Activated naive CD8-positive, alpha-beta T cell treated with anti-CD3 and anti-CD28 coated beads for 36 hours (primary cell): ENCODE data around the gene STAG2. TPM values are rescaled to one million over a fixed set of nuclear protein-coding genes. Genes with fewer than 3 reads are reported as not detected.
A peak's percentile ranks its signal among the peaks of the same experiment; 100 is the strongest.
"Not testable (repeated sequence)": the region's sequence is repeated elsewhere in the genome, so short reads cannot be mapped to it uniquely, and the experiment has no call there.

Experiments used
- DNase-seq: peaks from one replicate; pipeline ENCODE4 v3.0.0; 2021
- H3K27ac Mint-ChIP-seq: one replicate; pipeline ENCODE4 v1.8.0; 2022; ENCODE audit warnings: mild to moderate bottlenecking, moderate library complexity, mixed read lengths
- H3K27me3 Mint-ChIP-seq: one replicate; pipeline ENCODE4 v1.8.0; 2022; ENCODE audit warnings: mild to moderate bottlenecking, mixed read lengths
- H3K36me3 Mint-ChIP-seq: one replicate; pipeline ENCODE4 v1.8.0; 2021; ENCODE audit warnings: mild to moderate bottlenecking, mixed read lengths
- H3K4me1 Mint-ChIP-seq: one replicate; pipeline ENCODE4 v1.8.0; 2021; ENCODE audit warnings: mixed read lengths
- H3K4me3 Mint-ChIP-seq: one replicate; pipeline ENCODE4 v1.8.0; 2022; ENCODE audit warnings: mild to moderate bottlenecking, moderate library complexity, mixed read lengths
- H3K9me3 Mint-ChIP-seq: one replicate; pipeline ENCODE4 v1.8.0; 2022; ENCODE audit warnings: mixed read lengths
- total RNA-seq, 2 experiments: library from RNA; stranded (reverse); gene quantifications; one replicate each; pipeline ENCODE4 v1.2.3, GENCODE V29; 2021

STAG2 gene
- total RNA-seq, 2 experiments from 2014 or later, result 109 to 112 TPM

DNA sequence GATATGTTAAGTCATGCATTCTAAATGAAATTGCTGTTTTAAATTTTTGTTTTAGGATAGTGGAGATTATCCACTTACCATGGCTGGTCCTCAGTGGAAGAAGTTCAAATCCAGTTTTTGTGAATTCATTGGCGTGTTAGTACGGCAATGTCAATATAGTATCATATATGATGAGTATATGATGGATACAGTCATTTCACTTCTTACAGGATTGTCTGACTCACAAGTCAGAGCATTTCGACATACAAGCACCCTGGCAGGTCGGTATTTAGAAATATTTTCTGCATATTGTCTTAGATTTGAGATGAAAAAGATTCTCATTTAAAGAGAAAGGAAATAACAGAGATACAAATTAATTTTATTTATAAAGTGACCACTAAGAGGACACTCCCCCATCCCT is 83.6 kb downstream of the STAG2 start:
- Mint-ChIP-seq H3K36me3 (peaks cover 13% of the 10 kb centered on the region), H3K27me3 (no peaks in the 10 kb centered on the region), H3K27ac (no peak overlapping the region), H3K4me1 (peaks cover 13% of the 10 kb centered on the region), H3K4me3 (no peak overlapping the region), H3K9me3 (no peaks in the 10 kb centered on the region)
- DNase-seq, result no peak

DNA sequence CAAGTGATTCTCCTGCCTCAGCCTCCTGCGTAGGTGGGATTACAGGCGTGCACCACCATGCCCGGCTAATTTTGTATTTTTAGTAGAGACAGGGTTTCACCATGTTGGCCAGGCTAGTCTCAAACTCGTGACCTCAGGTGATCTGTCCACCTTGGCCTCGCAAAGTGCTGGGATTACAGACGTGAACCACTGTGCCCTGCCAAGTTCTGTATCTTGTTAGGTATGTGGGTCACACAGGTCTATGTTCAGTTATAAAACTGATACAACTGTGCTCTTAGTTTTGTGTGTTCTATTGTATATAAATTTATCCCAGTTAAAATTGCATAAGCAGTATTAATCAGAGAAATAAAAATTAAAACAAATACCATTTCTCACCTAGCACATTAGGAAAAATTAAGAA is 122.9 kb downstream of the STAG2 start:
- Mint-ChIP-seq H3K4me1 (peaks cover 22% of the 10 kb centered on the region), H3K27ac (peak overlapping the region; percentile 56), H3K36me3 (peaks cover 26% of the 10 kb centered on the region)
- not testable (repeated sequence) for H3K9me3 Mint-ChIP-seq, H3K4me3 Mint-ChIP-seq, DNase-seq, H3K27me3 Mint-ChIP-seq

DNA sequence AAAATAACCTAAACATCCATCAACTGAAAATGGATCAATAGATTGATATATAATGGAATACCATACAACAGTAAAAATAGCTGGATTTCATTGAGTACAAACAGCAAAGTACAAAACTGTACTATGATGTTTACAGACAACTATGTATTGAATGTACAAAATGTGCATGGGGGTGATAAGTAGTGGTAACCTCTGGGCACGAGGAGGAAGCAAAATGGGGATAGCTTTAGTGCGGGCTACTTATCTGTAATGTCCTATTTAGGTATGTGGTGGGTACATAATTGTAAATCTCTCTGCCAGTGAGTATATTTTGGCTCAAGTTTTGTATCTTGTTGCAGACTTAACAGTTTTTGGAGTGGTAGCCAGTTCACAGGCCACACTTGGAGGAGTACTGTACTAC is 123.6 kb downstream of the STAG2 start:
- Mint-ChIP-seq H3K9me3 (no peaks in the 10 kb centered on the region), H3K27ac (peak overlapping the region; percentile 56), H3K4me1 (peaks cover 22% of the 10 kb centered on the region), H3K27me3 (no peaks in the 10 kb centered on the region), H3K4me3 (no peak overlapping the region), H3K36me3 (peaks cover 24% of the 10 kb centered on the region)
- DNase-seq, result no peak

DNA sequence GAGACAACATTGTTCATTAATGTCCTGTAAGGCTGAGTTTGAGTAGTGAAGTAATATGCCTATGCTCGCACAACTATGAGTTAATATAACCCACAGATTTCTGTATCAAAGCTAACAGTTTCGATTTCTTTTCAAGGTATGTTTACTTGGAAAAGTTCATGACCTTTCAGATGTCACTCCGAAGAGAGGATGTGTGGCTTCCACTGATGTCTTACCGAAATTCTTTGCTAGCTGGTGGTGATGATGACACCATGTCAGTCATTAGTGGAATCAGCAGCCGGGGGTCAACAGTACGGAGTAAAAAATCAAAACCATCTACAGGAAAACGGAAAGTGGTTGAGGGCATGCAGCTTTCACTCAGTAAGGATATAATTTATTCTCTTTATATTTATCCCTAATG is 124.9 kb downstream of the STAG2 start:
- Mint-ChIP-seq H3K27me3 (no peaks in the 10 kb centered on the region), H3K9me3 (no peaks in the 10 kb centered on the region), H3K4me1 (peaks cover 22% of the 10 kb centered on the region), H3K4me3 (peak overlapping the region; percentile 7), H3K27ac (peak overlapping the region; percentile 82), H3K36me3 (peaks cover 27% of the 10 kb centered on the region)
- DNase-seq, result peak; percentile 21

DNA sequence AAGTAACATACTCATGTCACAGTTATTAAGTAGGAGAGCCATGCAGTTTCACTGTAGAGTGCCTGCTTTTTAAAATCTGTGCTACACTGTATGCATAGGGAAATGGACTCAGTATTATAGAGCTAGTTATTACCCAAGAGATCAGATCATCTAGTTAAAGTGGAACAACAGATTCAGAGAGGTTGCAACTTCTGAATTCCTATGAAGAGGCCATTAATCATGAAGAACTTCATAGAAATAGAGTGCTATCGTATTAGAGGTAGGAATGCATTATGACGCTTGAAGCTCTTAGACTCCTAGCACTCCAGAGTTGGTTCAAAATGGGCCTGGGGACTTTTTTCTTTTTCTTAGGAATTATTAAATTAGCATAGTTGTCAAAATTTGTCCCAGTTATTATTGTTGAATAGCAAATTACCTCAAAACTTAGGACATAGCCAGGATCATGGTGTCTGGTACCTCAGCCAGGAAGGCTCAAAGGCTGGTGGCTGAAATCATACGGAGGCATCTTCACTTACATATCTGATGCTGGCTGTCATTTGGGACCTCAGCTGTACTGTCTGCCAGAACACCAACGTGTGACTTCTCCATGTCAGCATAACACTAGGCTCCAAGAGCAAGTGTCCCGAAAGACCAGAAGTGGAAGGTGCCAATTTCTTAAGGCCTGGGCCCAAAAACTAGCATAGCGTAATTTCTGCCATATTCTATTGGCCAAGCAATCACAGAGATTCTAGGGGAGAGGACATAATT is 125.7 kb downstream of the STAG2 start:
- peak overlapping the region; percentile 82 for H3K27ac Mint-ChIP-seq
- DNase-seq, result no peak
- no peaks in the 10 kb centered on the region for H3K9me3 Mint-ChIP-seq
- H3K4me3 Mint-ChIP-seq, result no peak overlapping the region
- H3K27me3 Mint-ChIP-seq, result no peaks in the 10 kb centered on the region
- peaks cover 30% of the 10 kb centered on the region for H3K36me3 Mint-ChIP-seq
- H3K4me1 Mint-ChIP-seq, result peaks cover 18% of the 10 kb centered on the region

DNA sequence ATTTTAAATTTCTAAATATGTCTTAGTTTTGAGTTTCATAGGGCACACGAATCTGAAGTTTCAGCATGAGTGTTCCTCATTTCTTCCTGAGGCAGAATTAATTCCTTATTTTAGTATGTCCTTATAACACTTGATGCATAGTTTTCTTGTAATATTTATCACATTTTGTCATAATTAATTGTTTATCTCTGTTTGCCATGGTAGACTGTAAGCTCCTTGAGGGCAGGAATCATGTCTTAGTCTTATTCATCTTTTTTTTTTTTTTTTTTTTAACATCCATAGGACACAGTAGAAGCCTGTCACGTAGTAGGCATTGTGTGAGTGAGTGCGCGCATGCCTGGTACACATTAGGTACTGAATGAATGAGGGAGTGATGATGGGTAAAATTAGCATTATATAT is 131.7 kb downstream of the STAG2 start:
- Mint-ChIP-seq H3K27ac (no peak overlapping the region), H3K27me3 (no peaks in the 10 kb centered on the region), H3K4me1 (peaks cover 7% of the 10 kb centered on the region), H3K36me3 (peaks cover 40% of the 10 kb centered on the region), H3K9me3 (no peaks in the 10 kb centered on the region), H3K4me3 (no peak overlapping the region)
- DNase-seq, result no peak

DNA sequence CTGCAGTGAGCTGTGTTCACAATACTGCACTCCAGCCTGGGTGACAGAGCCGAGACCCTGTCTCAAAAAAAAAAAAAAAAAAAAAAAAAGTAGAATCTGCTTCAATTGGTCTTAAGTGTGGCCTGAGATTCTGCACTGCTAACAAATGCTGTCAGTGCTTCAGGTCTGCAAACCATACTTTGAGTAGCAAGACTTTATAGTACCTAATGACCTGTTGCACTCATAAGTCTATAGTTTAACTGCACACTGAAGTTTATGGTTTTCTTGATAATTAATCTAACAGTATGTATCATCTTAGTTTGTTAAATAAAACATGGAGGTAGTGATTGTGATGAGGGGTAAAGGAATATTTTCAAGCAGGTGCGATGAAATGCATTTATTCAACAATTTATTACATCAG is 135.6 kb downstream of the STAG2 start:
- DNase-seq, result no peak
- peaks cover 7% of the 10 kb centered on the region for H3K4me1 Mint-ChIP-seq
- no peaks in the 10 kb centered on the region for H3K27me3 Mint-ChIP-seq
- H3K27ac Mint-ChIP-seq, result no peak overlapping the region
- H3K4me3 Mint-ChIP-seq, result no peak overlapping the region
- no peaks in the 10 kb centered on the region for H3K9me3 Mint-ChIP-seq
- peaks cover 27% of the 10 kb centered on the region for H3K36me3 Mint-ChIP-seq

DNA sequence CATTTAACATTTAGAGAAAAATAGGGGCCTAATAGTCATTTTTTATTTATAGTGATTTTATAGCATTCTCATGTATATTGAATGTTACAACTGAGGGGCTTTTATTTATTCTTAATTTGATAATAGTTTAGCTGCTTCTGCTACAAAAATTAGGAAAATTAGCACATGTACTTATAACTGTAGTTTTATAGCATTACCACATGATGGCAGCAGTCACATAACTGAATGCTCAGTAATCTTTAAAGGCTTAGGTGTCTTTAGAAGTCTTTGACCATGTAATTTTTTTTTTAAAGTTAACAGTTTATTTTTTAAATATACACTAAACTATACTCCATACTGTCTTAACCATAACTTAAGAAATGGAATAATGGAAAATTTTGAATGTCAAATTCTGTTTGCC is 136.6 kb downstream of the STAG2 start:
- H3K27ac Mint-ChIP-seq, result no peak overlapping the region
- no peak for DNase-seq
- H3K36me3 Mint-ChIP-seq, result peaks cover 20% of the 10 kb centered on the region

DNA sequence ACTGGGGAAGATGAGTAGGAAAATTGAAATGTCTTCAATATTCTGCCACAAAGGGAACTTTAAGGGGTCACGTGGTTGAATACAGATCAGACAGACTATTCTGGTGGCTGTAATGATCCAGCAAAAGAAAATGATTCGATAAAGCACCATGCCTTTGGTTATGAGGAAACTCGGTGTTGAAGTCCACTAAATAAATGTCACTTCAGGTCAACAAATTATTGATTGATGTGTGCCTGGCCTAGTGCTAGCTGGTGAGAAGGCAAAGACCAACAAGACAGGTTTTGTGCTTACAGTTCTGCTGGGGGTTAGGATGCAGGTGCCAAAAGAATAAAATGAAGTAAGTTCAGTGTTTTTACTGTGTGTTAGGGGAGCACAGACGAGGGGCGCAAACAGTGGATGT is 142.5 kb downstream of the STAG2 start:
- Mint-ChIP-seq H3K27me3 (no peaks in the 10 kb centered on the region), H3K9me3 (no peaks in the 10 kb centered on the region), H3K4me1 (no peaks in the 10 kb centered on the region), H3K4me3 (no peak overlapping the region), H3K27ac (peak overlapping the region; percentile 54), H3K36me3 (peaks cover 18% of the 10 kb centered on the region)
- DNase-seq, result no peak

More for the DNA sequence above, 136.6 kb downstream of the STAG2 start:
- Mint-ChIP-seq H3K9me3 (no peaks in the 10 kb centered on the region), H3K4me1 (peaks cover 7% of the 10 kb centered on the region), H3K27me3 (no peaks in the 10 kb centered on the region), H3K4me3 (no peak overlapping the region)

DNA sequence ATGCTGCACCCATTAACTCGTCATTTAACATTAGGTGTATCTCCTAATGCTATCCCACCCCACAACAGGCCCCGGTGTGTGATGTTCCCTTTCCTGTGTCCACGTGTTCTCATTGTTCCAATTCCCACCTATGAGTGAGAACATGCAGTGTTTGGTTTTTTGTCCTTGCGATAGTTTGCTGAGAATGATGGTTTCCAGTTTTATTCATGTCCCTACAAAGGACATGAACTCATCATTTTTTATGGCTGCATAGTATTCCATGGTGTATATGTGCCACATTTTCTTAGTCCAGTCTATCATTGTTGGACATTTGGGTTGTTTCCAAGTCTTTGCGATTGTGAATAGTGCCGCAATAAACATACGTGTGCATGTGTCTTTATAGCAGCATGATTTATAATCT is 143.0 kb downstream of the STAG2 start:
- H3K9me3 Mint-ChIP-seq, H3K27me3 Mint-ChIP-seq, DNase-seq, H3K27ac Mint-ChIP-seq, H3K4me3 Mint-ChIP-seq, H3K4me1 Mint-ChIP-seq: not testable (repeated sequence)
- peaks cover 22% of the 10 kb centered on the region for H3K36me3 Mint-ChIP-seq

DNA sequence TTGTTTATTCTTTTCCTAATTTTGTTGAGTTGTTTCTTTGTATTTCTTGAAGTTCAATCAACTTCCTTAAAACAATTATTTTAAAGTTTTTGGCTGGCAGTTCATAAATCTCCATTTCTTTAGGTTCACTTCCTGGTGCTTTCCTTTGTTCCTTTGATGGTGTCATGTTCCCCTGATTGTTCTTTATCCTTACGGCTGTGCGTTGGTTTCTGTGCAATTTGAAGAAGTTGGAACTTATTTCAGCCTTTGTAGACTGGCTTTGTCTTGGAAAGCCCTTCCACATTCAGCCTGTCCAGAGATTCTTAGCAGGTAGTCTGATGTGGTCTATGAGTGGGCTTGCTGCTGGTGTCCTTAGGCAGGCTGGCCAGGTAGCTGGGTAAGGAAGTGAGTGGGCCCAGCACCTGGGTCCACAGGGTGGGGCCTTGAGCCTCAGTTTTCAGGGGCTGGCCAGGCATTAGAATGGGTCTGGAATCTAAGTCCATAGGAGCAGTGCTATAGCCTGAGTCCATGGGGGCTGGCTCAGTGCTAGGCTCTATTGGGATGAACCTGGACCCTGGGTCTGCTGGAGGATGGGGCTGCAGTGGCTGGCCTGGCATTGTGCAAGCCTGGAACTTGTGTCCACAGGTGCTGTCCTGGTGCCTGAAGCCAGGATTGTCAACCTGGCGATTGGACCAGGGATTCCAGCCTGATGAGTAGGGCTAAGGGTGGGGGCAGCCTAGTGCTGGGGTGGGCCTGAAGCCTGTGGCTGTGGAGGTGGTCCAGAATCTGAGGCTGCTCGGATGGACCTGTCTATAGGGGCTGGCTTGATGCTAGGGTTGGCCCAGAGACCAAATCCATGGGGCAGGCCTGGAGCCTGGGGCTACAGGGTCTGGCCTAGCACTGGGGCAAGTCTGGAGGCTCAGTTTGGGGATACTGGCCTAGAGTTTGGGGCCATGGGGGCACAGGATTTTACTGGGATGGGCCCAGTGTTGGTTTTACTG is 152.4 kb downstream of the STAG2 start:
- Mint-ChIP-seq H3K4me1 (peaks cover 2% of the 10 kb centered on the region), H3K9me3 (peaks cover 4% of the 10 kb centered on the region), H3K27ac (no peak overlapping the region), H3K27me3 (no peaks in the 10 kb centered on the region), H3K4me3 (no peak overlapping the region), H3K36me3 (peaks cover 16% of the 10 kb centered on the region)
- no peak for DNase-seq

DNA sequence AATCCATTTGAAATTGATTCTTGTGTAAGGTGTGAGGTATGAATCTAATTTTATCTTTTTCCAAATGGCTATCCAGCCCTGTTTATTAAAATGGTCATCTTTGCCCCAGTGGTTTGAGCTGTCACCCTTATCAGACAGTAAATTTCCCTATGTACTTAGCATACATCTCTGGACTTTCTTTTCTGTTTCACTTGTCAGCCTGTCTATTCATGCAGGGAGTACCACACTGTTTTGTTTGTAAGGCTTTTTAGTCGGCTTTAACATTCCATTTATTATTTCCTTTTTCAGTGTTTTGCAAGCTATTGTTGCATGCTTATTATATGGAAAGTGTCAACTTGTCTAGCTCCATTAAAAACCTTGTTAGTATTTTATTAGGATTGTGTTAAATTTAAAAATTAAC is 155.8 kb downstream of the STAG2 start:
- Mint-ChIP-seq H3K27ac (no peak overlapping the region), H3K36me3 (peaks cover 3% of the 10 kb centered on the region), H3K4me3 (no peak overlapping the region), H3K4me1 (peaks cover 2% of the 10 kb centered on the region), H3K9me3 (no peaks in the 10 kb centered on the region), H3K27me3 (no peaks in the 10 kb centered on the region)
- no peak for DNase-seq

DNA sequence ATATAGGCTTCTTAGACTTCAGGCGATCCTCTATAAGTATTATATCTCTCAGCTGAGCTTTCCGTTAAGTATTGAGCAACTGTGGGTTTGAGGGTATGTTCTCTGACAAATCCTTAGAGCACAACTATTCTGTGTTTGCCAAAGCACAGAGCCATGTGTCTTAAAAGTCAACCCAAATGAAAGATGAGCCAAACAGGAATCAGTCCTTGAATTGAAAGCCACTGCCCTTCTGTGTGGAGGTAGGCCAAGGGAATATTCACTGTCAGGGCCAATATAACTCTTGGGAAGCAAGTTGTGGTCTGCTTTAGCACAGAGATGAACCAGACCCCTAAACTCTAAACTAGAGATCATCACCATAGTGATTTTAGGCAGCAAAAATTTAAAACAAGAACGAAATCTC is 164.0 kb downstream of the STAG2 start:
- H3K9me3 Mint-ChIP-seq, result no peaks in the 10 kb centered on the region
- H3K27ac Mint-ChIP-seq, result no peak overlapping the region
- H3K4me3 Mint-ChIP-seq, result no peak overlapping the region
- H3K36me3 Mint-ChIP-seq, result no peaks in the 10 kb centered on the region
- no peak for DNase-seq
- H3K4me1 Mint-ChIP-seq, result no peaks in the 10 kb centered on the region
- H3K27me3 Mint-ChIP-seq, result no peaks in the 10 kb centered on the region

DNA sequence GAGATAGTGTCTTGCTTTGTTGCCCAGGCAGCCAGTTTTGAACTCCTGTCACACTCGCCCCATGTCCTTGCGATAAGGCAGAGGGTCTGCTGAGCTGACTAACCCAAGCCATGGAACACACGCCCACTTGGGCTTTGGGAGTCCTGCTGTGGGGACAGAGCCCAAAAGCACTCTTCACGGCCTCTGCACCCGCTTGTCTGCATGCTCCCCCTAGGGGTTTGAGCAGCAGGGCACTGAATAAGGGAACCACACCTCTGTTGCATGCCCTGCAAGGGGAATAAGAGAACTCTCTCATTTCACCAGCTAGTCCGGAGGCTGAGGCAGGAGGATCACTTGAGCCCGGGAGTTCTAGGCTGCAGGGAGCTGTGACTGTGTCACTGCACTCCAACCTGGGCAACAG is 166.0 kb downstream of the STAG2 start:
- Mint-ChIP-seq H3K9me3 (no peaks in the 10 kb centered on the region), H3K4me3 (no peak overlapping the region), H3K36me3 (no peaks in the 10 kb centered on the region), H3K27me3 (no peaks in the 10 kb centered on the region), H3K27ac (no peak overlapping the region), H3K4me1 (no peaks in the 10 kb centered on the region)
- no peak for DNase-seq

DNA sequence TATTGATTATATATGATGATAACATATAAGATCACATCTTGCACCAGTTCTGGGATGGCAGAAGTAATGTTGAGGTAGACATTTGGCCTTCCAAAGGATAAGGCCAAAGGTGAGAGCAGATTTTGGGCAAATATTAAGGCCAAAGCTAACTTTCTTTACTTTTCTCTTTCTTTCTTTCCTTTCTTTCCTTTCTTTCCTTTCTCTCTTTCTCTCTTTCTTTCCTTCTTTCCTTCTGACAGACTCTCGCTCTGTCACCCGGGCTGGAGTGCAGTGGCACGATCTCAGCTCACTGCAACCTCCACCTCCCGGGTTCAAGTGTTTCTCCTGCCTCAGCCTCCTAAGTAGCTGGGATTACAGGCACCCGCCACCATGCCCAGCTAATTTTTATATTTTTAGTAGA is 170.9 kb downstream of the STAG2 start:
- H3K4me1 Mint-ChIP-seq, H3K9me3 Mint-ChIP-seq, H3K4me3 Mint-ChIP-seq, H3K27ac Mint-ChIP-seq, H3K27me3 Mint-ChIP-seq, H3K36me3 Mint-ChIP-seq, DNase-seq: not testable (repeated sequence)
